Esophagus squamous epithelium (tissue), 5 donors: ENCODE measurements around the gene AIG1. TPM values are rescaled to one million over a fixed set of nuclear protein-coding genes. Genes with fewer than 3 reads are reported as not detected.

Source experiments
- DNase-seq: peaks from one replicate; lab custom pipeline; 2025; lab: John Stamatoyannopoulos, UW
- H3K27ac ChIP-seq, 4 donors: fragments of 200-600 bp; sonication (generic); one replicate each; pipeline ENCODE4 v1.5.1; 2016 to 2019; ENCODE audit warnings: mild to moderate bottlenecking in 1 of 4
- H3K27me3 ChIP-seq, 4 donors: fragments of 200-600 bp; sonication (generic); 1 replicate in 3 of 4; 2 replicates in 1 of 4; pipeline versions ENCODE4 v1.5.1 to v1.6.0; 2017 to 2021; ENCODE audit warnings: antibody characterized with exemption in 1 of 4
- H3K36me3 ChIP-seq, 3 donors: fragments of 200-600 bp; sonication (generic); one replicate each; pipeline ENCODE4 v1.5.1; 2016 to 2019
- H3K4me1 ChIP-seq, 3 donors: fragments of 200-600 bp; sonication (generic); one replicate each; pipeline ENCODE4 v1.5.1; 2017 to 2019
- H3K4me3 ChIP-seq, 4 donors: fragments of 200-600 bp; sonication (generic); 1 replicate in 3 of 4; 2 replicates in 1 of 4; pipeline ENCODE4 v1.5.1; 2016 to 2019; ENCODE audit warnings: mild to moderate bottlenecking in 2 of 4, moderate library complexity in 1 of 4
- H3K9me3 ChIP-seq, 3 donors: fragments of 200-600 bp; sonication (generic); one replicate each; pipeline ENCODE4 v1.5.1; 2016 to 2019
- CTCF ChIP-seq, 6 experiments: fragments of 450-650 bp in 4 of 6; fragments of 200-600 bp in 2 of 6; sonication (generic) in 2 of 6; IDR thresholded peaks; one replicate each; pipeline ENCODE4 v1.5.1; 2016 to 2019; ENCODE audit warnings: antibody characterized with exemption in 6 of 6, mild to moderate bottlenecking in 4 of 6, moderate library complexity in 4 of 6
- POLR2A ChIP-seq, 4 donors: fragments of 450-650 bp; IDR thresholded peaks; one replicate each; pipeline ENCODE4 v1.6.1; 2017; ENCODE audit warnings: antibody characterized with exemption in 4 of 4, mild to moderate bottlenecking in 4 of 4, moderate library complexity in 3 of 4
- WGBS, 2 donors: methylation state at CpG; one replicate each; pipeline ENCODE4 v1.1.5; 2018; 5-methylcytosine and 5-hydroxymethylcytosine counted together
- intact Hi-C: fragments of 100-400 bp; cut with DNase I; formaldehyde crosslinking; loops from one replicate; pipeline ENCODE4 v1.15.0; 2022
- total RNA-seq, 4 donors: library from RNA; depleted of rRNA; stranded (reverse); fragments of >200 nt; gene quantifications; one replicate each; pipeline ENCODE4 v1.1.0, GENCODE V29; 2016
- donor health status: DM: yes; HTN: yes; CAD: no.

The AIG1 gene
- total RNA-seq, 4 donors from 2014 or later = 29.1 to 30.5 (median 29.9) TPM

GRCh38 chr6:143127941-143128680, 67.4 kb downstream of the AIG1 start:
- TF ChIP-seq CTCF (IDR thresholded peaks at IDR 0.05) (no peak), POLR2A (IDR thresholded peaks at IDR 0.05) (no peak)
- 82 to 86% methylated on average over 3 of the region's 3 CpGs for WGBS, 2 donors
- Histone ChIP-seq H3K27ac (no peak overlapping the region), H3K27me3 (no peaks in the 10 kb centered on the region), H3K9me3 (peaks cover 0 to 17% (median 12%) of the 10 kb centered on the region in 3 donors), H3K4me1 (no peaks in the 10 kb centered on the region), H3K36me3 (peaks cover 0 to 19% (median 0%) of the 10 kb centered on the region in 3 donors), H3K4me3 (no peak overlapping the region)
- intact Hi-C loops = no loop called here
- no peak for DNase-seq

DNA sequence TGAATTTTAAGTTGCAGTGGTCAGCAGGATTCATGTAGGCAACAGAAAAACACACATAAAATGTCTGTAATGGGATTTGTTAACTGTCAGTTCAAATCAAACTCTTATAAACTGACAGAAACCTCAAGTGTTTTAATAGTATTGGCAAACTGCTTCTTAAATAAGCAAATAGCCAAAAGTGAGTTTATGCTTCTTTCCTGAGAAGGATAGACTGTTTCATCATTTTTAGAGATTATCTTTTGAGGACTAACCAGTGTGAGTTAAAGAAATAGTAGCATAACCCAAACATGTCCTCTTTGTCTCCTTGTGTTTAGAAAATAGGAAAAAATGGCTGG, 68.0 kb downstream of the AIG1 start:
- Histone ChIP-seq H3K36me3 (peaks cover 0 to 19% (median 0%) of the 10 kb centered on the region in 3 donors), H3K9me3 (peaks cover 0 to 17% (median 12%) of the 10 kb centered on the region in 3 donors), H3K27ac (no peak overlapping the region), H3K27me3 (no peaks in the 10 kb centered on the region), H3K4me3 (no peak overlapping the region), H3K4me1 (no peaks in the 10 kb centered on the region)
- intact Hi-C loops = no loop called here
- no peak for TF ChIP-seq CTCF (IDR thresholded peaks at IDR 0.05)
- no peak for TF ChIP-seq POLR2A (IDR thresholded peaks at IDR 0.05)
- no peak for DNase-seq

- Histone ChIP-seq H3K9me3 (peaks cover 0 to 17% (median 12%) of the 10 kb centered on the region in 3 donors), H3K4me1 (no peaks in the 10 kb centered on the region), H3K36me3 (peaks cover 0 to 19% (median 0%) of the 10 kb centered on the region in 3 donors), H3K27me3 (no peaks in the 10 kb centered on the region), H3K27ac (no peak overlapping the region), H3K4me3 (no peak overlapping the region)
- intact Hi-C loops = no loop called here
- 90 to 91% methylated on average over 1 of the region's 1 CpG for WGBS, 2 donors
- DNase-seq = no peak
- no peak for TF ChIP-seq CTCF (IDR thresholded peaks at IDR 0.05)
- no peak for TF ChIP-seq POLR2A (IDR thresholded peaks at IDR 0.05)
Measured at GRCh38 chr6:143130928-143131327, 70.2 kb downstream of the AIG1 start.

DNA sequence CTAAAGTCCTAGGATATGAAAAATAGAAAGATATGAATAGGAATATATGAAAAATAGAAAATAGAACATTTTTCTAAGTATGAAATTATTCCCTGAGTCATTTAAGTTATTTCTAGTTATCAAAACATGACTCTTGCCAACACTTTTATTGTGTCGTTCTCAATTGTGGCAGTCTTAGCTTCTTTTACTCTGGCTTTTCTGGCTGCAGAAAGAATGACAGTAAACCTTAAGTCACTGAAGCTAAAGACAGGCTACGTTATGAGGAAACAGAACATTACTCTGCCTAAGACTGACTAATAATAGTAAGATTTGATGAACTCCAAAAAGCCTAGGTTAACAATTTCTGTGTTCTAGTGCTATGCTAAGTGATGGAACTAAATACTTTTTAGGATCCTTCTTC, 74.6 kb downstream of the AIG1 start:
- peaks cover 0 to 12% (median 0%) of the 10 kb centered on the region in 3 donors for H3K36me3 ChIP-seq
- intact Hi-C loops = no loop called here
- TF ChIP-seq POLR2A (IDR thresholded peaks at IDR 0.05) = no peak
- no peak for TF ChIP-seq CTCF (IDR thresholded peaks at IDR 0.05)
- H3K27me3 ChIP-seq = no peaks in the 10 kb centered on the region
- H3K4me3 ChIP-seq = no peak overlapping the region
- no peak for DNase-seq
- no peaks in the 10 kb centered on the region for H3K4me1 ChIP-seq
- no peak overlapping the region for H3K27ac ChIP-seq
- WGBS, 2 donors = 49 to 64% methylated on average over 2 of the region's 2 CpGs
- peaks cover 0 to 13% (median 11%) of the 10 kb centered on the region in 3 donors for H3K9me3 ChIP-seq

DNA sequence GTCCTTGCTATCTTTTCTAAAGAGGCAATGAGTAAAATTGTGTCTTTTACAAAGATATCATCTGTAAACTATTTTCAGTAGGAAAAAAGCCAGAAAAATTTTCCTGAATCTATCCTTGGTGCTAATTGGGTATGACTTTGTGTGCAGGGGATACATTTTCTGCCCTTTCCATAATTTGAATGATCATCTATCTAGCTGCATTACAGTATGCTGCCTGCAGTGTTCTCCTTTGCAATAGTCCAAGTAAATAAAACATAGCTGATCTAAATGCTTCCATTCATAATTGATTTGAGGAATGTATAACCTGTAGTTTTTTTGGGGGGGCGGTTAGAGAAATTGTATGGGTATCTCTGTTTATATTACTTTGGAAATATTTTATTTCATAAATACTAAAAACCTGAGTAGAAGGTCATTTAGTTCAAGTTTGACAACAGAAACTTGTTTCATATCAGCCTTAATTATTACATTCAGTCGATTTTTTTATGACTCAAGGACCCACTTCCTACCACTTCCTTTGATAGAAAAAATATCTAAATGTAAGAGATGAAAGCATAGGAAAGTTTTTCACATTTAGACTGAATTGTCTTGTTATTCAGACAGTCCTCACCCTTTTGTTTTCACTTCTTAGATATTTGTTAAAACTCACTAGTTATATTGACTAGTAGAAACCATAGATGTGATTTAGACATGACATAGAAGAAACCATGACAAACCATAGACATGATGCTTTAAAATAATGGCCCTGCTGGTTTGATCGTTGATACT, 75.3 kb downstream of the AIG1 start:
- intact Hi-C loops = no loop called here
- peaks cover 0 to 12% (median 0%) of the 10 kb centered on the region in 3 donors for H3K36me3 ChIP-seq
- TF ChIP-seq CTCF (IDR thresholded peaks at IDR 0.05) (no peak), POLR2A (IDR thresholded peaks at IDR 0.05) (no peak)
- H3K9me3 ChIP-seq = peaks cover 0 to 7% (median 5%) of the 10 kb centered on the region in 3 donors
- H3K27me3 ChIP-seq = no peaks in the 10 kb centered on the region
- no peak for DNase-seq
- no peak overlapping the region for H3K27ac ChIP-seq
- H3K4me1 ChIP-seq = no peaks in the 10 kb centered on the region
- WGBS, 2 donors = 75 to 81% methylated on average over 3 of the region's 3 CpGs
- H3K4me3 ChIP-seq = no peak overlapping the region
